GM11168 (cell line): ENCODE results near the gene MARCHF10.

ENCODE experiments used
- in situ Hi-C: fragments of 300-500 bp; cut with MboI; formaldehyde crosslinking; loops from one replicate; pipeline ENCODE4 v1.12.0; 2022; ENCODE audit warnings: low sequenced_read_pairs; ENCODE audit not compliant: unreplicated experiment

MARCHF10 gene

GRCh38 chr17:62652251-62653001, 155.7 kb downstream of the MARCHF10 start:
- in situ Hi-C loops = no loop called here
